ENCODE data around the gene RDH5. TPM values are rescaled to one million over a fixed set of nuclear protein-coding genes. Genes with fewer than 3 reads are reported as not detected.
A peak's percentile ranks its signal among the peaks of the same experiment; 100 is the strongest.

The RDH5 gene
- total RNA-seq, 2 donors from 2014 or later: 13.0 to 13.5 TPM

GRCh38 chr12:55737581-55738122, 17.5 kb downstream of the RDH5 start:
- Mint-ChIP-seq H3K27me3 (no peaks in the 10 kb centered on the region), H3K4me1 (peaks cover 30% of the 10 kb centered on the region), H3K9me3 (no peaks in the 10 kb centered on the region), H3K27ac (peak overlapping the region; percentile 58), H3K36me3 (ENCODE audit: low read depth) (no peaks in the 10 kb centered on the region), H3K4me3 (peak overlapping the region; percentile 83)
- no peak for ATAC-seq (replicated peaks)

GRCh38 chr12:55738123-55739024, 18.2 kb downstream of the RDH5 start:
- H3K27me3 Mint-ChIP-seq: no peaks in the 10 kb centered on the region
- ATAC-seq (replicated peaks): peak; percentile 65
- H3K36me3 Mint-ChIP-seq (ENCODE audit: low read depth): no peaks in the 10 kb centered on the region
- H3K4me3 Mint-ChIP-seq: peak overlapping the region; percentile 83
- H3K4me1 Mint-ChIP-seq: peaks cover 32% of the 10 kb centered on the region
- H3K9me3 Mint-ChIP-seq: no peaks in the 10 kb centered on the region
- peak overlapping the region; percentile 58 for H3K27ac Mint-ChIP-seq

- Mint-ChIP-seq H3K4me1 (peaks cover 32% of the 10 kb centered on the region), H3K27me3 (no peaks in the 10 kb centered on the region), H3K36me3 (ENCODE audit: low read depth) (no peaks in the 10 kb centered on the region), H3K4me3 (peak overlapping the region; percentile 83), H3K9me3 (no peaks in the 10 kb centered on the region), H3K27ac (peak overlapping the region; percentile 58)
- ATAC-seq (replicated peaks): no peak
Measured at GRCh38 chr12:55739025-55739378, 18.8 kb downstream of the RDH5 start.

GRCh38 chr12:55741931-55742680, 21.9 kb downstream of the RDH5 start:
- no peak for ATAC-seq (replicated peaks)
- peak overlapping the region; percentile 81 for H3K27ac Mint-ChIP-seq
- no peaks in the 10 kb centered on the region for H3K36me3 Mint-ChIP-seq (ENCODE audit: low read depth)
- no peaks in the 10 kb centered on the region for H3K27me3 Mint-ChIP-seq
- peak overlapping the region; percentile 82 for H3K4me3 Mint-ChIP-seq
- peaks cover 44% of the 10 kb centered on the region for H3K4me1 Mint-ChIP-seq
- no peaks in the 10 kb centered on the region for H3K9me3 Mint-ChIP-seq

GRCh38 chr12:55742719-55743405, 22.7 kb downstream of the RDH5 start, which contains the start of gene GDF11:
Gene GDF11 (plus strand): TSS chr12:55743122. CDS start chr12:55743317, 195 bp downstream.
- peak; percentile 81 for ATAC-seq (replicated peaks)
- Mint-ChIP-seq H3K4me1 (peaks cover 45% of the 10 kb centered on the region), H3K36me3 (ENCODE audit: low read depth) (peaks cover under 1% of the 10 kb centered on the region), H3K27me3 (no peaks in the 10 kb centered on the region), H3K4me3 (peak within 1 kb of the TSS; percentile 84), H3K9me3 (no peaks in the 10 kb centered on the region), H3K27ac (peak within 1 kb of the TSS; percentile 81)

GRCh38 chr12:55743406-55744339, 23.5 kb downstream of the RDH5 start:
- peak; percentile 57 for ATAC-seq (replicated peaks)
- H3K4me1 Mint-ChIP-seq: peaks cover 41% of the 10 kb centered on the region
- no peaks in the 10 kb centered on the region for H3K9me3 Mint-ChIP-seq
- peak overlapping the region; percentile 69 for H3K27ac Mint-ChIP-seq
- peaks cover 5% of the 10 kb centered on the region for H3K36me3 Mint-ChIP-seq (ENCODE audit: low read depth)
- H3K4me3 Mint-ChIP-seq: peak overlapping the region; percentile 84
- no peaks in the 10 kb centered on the region for H3K27me3 Mint-ChIP-seq

GRCh38 chr12:55744340-55745030, 24.3 kb downstream of the RDH5 start:
- Mint-ChIP-seq H3K4me1 (peaks cover 41% of the 10 kb centered on the region), H3K27me3 (no peaks in the 10 kb centered on the region), H3K36me3 (ENCODE audit: low read depth) (peaks cover 12% of the 10 kb centered on the region), H3K9me3 (no peaks in the 10 kb centered on the region), H3K27ac (peak overlapping the region; percentile 69), H3K4me3 (peak overlapping the region; percentile 84)
- ATAC-seq (replicated peaks): no peak

GRCh38 chr12:55745361-55746173, 25.4 kb downstream of the RDH5 start:
- Mint-ChIP-seq H3K36me3 (ENCODE audit: low read depth) (peaks cover 23% of the 10 kb centered on the region), H3K4me1 (peaks cover 41% of the 10 kb centered on the region), H3K27ac (peak overlapping the region; percentile 69), H3K27me3 (no peaks in the 10 kb centered on the region), H3K4me3 (peak overlapping the region; percentile 84), H3K9me3 (no peaks in the 10 kb centered on the region)
- no peak for ATAC-seq (replicated peaks)

GRCh38 chr12:55746174-55746912, 26.1 kb downstream of the RDH5 start:
- H3K4me3 Mint-ChIP-seq: peak overlapping the region; percentile 5
- H3K36me3 Mint-ChIP-seq (ENCODE audit: low read depth): peaks cover 31% of the 10 kb centered on the region
- peak overlapping the region; percentile 40 for H3K27ac Mint-ChIP-seq
- H3K4me1 Mint-ChIP-seq: peaks cover 41% of the 10 kb centered on the region
- no peaks in the 10 kb centered on the region for H3K9me3 Mint-ChIP-seq
- ATAC-seq (replicated peaks): no peak
- H3K27me3 Mint-ChIP-seq: no peaks in the 10 kb centered on the region

- no peaks in the 10 kb centered on the region for H3K27me3 Mint-ChIP-seq
- no peak overlapping the region for H3K27ac Mint-ChIP-seq
- peaks cover 35% of the 10 kb centered on the region for H3K36me3 Mint-ChIP-seq (ENCODE audit: low read depth)
- no peaks in the 10 kb centered on the region for H3K9me3 Mint-ChIP-seq
- peaks cover 39% of the 10 kb centered on the region for H3K4me1 Mint-ChIP-seq
- H3K4me3 Mint-ChIP-seq: no peak overlapping the region
- no peak for ATAC-seq (replicated peaks)
Measured at GRCh38 chr12:55746913-55747231, 26.7 kb downstream of the RDH5 start.

- peak overlapping the region; percentile 34 for H3K27ac Mint-ChIP-seq
- H3K27me3 Mint-ChIP-seq: no peaks in the 10 kb centered on the region
Measured at GRCh38 chr12:55748230-55748993, 28.2 kb downstream of the RDH5 start.

More at GRCh38 chr12:55748230-55748993, 28.2 kb downstream of the RDH5 start:
- Mint-ChIP-seq H3K4me3 (no peak overlapping the region), H3K4me1 (peaks cover 29% of the 10 kb centered on the region), H3K9me3 (no peaks in the 10 kb centered on the region), H3K36me3 (ENCODE audit: low read depth) (peaks cover 51% of the 10 kb centered on the region)
- ATAC-seq (replicated peaks): no peak
